Heart left ventricle (tissue), 13 donors: Measurements from ENCODE around the gene NUDT2.

ENCODE experiments used
- CTCF ChIP-seq, 12 donors: fragments of 200-600 bp; sonication (generic) in 4 of 12; IDR thresholded peaks; one replicate each; pipeline versions ENCODE4 v1.5.0 to v1.8.0; 2018 to 2022; ENCODE audit warnings: antibody characterized with exemption in 12 of 12, mild to moderate bottlenecking in 5 of 12
- POLR2A ChIP-seq, 2 donors: fragments of 450-650 bp; IDR thresholded peaks; one replicate each; pipeline ENCODE4 v1.6.1; 2017; ENCODE audit warnings: antibody characterized with exemption in 2 of 2, mild to moderate bottlenecking in 2 of 2, moderate library complexity in 2 of 2
- donor health status: ischemic (EF 13 %, LVEDD 7.1; RV severe dilation, severe dysfunction).
- donor health status: DM: no; HTN: yes; CAD: no.
- donor health status: DM: no; HTN: no; CAD: no.
- donor health status: ischemic (EF 25% LVEDD 6.9; RV normal size, moderate dysfunction).
- donor health status: ischemic (EF 25% LVEDD 5.7; RV mildly dilated, moderate dysfunction).
- donor health status: ischemic (EF 35%, LVEDD 5.7; RV mildly dilated, moderate dysfunction).
- donor health status: nonischemic (EF 11% LVEDD 7.7; RV severe dilation, severe dysfunction).
- donor health status: DM: yes; HTN: yes; CAD: no.
- donor health status: PGD.
- donor health status: ischemic (EF 29% LVEDD 5.4; RV normal size, mild dysfunction).
- donor health status: nonischemic (EF 23%, LVEDD 6.1; RV moderate dilation, normal function).

GRCh38 chr9:34291023-34291422 is 38.3 kb upstream of the NUDT2 start:
- no peak for TF ChIP-seq CTCF (IDR thresholded peaks at IDR 0.05)
- TF ChIP-seq POLR2A (IDR thresholded peaks at IDR 0.05), result no peak
